HFF-Myc (cell line): ENCODE results near the gene CORO2A.

Experiments used
- DNase-seq: peaks from one replicate; pipeline ENCODE4 v3.0.0-alpha.2; 2011; ENCODE audit warnings: low read depth; ENCODE audit errors: extremely low read depth
- H3K4me3 ChIP-seq: replicated peaks from 2 replicates; pipeline ENCODE4 v1.5.1; 2011; ENCODE audit warnings: low read depth, mild to moderate bottlenecking, control low read depth, low read length
- CTCF ChIP-seq: IDR thresholded peaks from 2 replicates; pipeline ENCODE4 v1.5.1; 2012; ENCODE audit warnings: mild to moderate bottlenecking, low read depth, low read length, control low read depth; ENCODE audit errors: missing control alignments

Gene CORO2A

GRCh38 chr9:98232926-98233325, 40.5 kb upstream of the CORO2A start:
- TF ChIP-seq CTCF, result no peak
- DNase-seq, result no peak
- H3K4me3 ChIP-seq, result no peak overlapping the region

GRCh38 chr9:98231770-98232478, 39.5 kb upstream of the CORO2A start:
- no peak for TF ChIP-seq CTCF
- peak; percentile 41 for DNase-seq
- H3K4me3 ChIP-seq, result no peak overlapping the region

GRCh38 chr9:98230789-98231188, 38.4 kb upstream of the CORO2A start:
- H3K4me3 ChIP-seq, result no peak overlapping the region
- no peak for DNase-seq
- TF ChIP-seq CTCF, result no peak

- TF ChIP-seq CTCF, result no peak
- no peak overlapping the region for H3K4me3 ChIP-seq
- DNase-seq, result no peak
Measured at GRCh38 chr9:98230304-98230703, 37.9 kb upstream of the CORO2A start.

GRCh38 chr9:98229620-98230019, 37.2 kb upstream of the CORO2A start:
- no peak for TF ChIP-seq CTCF
- no peak overlapping the region for H3K4me3 ChIP-seq
- DNase-seq, result no peak

- no peak for TF ChIP-seq CTCF
- DNase-seq, result no peak
- H3K4me3 ChIP-seq, result no peak overlapping the region
Measured at GRCh38 chr9:98229090-98229395, 36.6 kb upstream of the CORO2A start.
